Measurements from ENCODE around the gene ANKFY1.
"Not testable (repeated sequence)": the region's sequence is repeated elsewhere in the genome, so short reads cannot be mapped to it uniquely, and the experiment has no call there.

ANKFY1 gene

DNA sequence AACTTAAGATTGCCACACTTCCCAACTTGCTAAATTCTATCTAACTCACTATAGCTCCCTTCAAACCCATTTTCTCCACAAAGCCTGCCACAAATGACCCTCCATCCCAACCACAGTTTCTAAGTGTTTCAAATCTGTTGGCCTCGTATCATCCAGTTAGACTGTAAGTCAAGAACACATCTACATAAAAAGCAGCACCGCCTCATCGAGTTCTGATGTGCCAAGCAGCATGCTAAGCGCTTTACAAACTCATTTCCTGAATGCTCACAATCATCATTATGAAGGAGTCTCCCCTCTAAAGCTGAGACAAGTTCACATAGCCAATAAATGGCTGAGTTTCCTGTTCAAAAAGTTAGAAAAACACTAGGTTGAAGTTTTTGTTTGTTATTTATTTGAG, 9.2 kb upstream of the ANKFY1 start:
- CTCF ChIA-PET = no interaction called here
- H3K27me3 Mint-ChIP-seq = no peaks in the 10 kb centered on the region
- DNase-seq = no peak
- no peak overlapping the region for H3K27ac Mint-ChIP-seq
- no peaks in the 10 kb centered on the region for H3K9me3 Mint-ChIP-seq
- H3K4me3 Mint-ChIP-seq = no peak overlapping the region
- peaks cover 23% of the 10 kb centered on the region for H3K36me3 Mint-ChIP-seq
- H3K4me1 Mint-ChIP-seq = no peaks in the 10 kb centered on the region

DNA sequence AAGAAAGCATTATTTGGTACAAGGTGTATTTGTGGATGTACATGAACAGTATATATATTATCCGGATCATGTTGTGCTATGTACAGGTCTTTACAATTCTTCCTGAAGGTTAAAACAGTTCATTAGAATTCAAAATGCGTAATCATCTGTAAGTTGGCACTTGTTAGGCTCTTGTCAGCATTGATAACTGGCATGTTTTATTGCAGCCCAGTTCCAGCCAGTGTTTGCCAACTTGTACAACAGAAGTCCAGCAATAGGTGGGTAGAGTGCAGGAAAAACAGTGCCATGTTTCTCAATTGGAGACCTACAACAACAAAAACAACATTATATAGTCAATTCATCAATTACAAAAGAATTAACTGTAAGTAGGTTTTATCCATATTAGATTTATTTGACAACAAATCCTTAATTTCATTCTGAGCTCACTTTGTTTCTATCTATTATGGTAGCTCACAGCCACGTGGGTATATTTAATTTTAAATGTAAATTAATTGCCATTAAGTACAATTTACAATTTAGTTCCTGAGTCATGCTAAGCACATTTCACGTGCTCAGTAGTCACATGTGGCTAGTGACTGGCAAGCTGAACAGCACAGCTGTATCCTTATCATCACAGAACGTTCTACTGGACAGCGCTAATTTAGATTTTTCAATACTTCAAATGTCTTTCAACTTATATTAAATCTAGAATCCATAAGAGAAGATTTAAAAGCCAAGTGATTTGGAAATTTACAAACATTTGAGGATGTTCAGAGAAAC, 8.6 kb upstream of the ANKFY1 start:
- no peaks in the 10 kb centered on the region for H3K4me1 Mint-ChIP-seq
- no peaks in the 10 kb centered on the region for H3K27me3 Mint-ChIP-seq
- no peaks in the 10 kb centered on the region for H3K9me3 Mint-ChIP-seq
- peaks cover 26% of the 10 kb centered on the region for H3K36me3 Mint-ChIP-seq
- CTCF ChIA-PET = no interaction called here
- DNase-seq = no peak
- no peak overlapping the region for H3K27ac Mint-ChIP-seq
- H3K4me3 Mint-ChIP-seq = no peak overlapping the region

DNA sequence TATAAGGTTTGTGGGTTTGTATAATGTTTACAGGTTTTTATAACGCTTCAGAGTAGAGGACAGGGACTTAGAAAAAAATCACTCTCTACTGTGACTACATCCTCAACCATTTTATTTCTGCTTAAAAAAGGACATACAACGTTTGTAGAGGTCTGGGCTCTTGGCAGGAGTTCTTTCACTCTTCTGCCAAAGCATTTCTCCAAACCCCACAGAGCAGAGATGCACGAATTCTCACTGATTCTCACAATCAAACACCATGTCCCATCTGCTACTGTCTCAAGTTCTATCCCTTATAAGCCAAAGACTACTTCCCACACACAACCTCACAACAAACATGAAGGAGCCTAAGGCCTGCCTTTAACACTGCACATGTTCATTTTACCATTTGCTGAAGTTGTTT, 7.0 kb upstream of the ANKFY1 start:
- Mint-ChIP-seq H3K4me1 (no peaks in the 10 kb centered on the region), H3K27ac (no peak overlapping the region), H3K36me3 (peaks cover 25% of the 10 kb centered on the region), H3K27me3 (no peaks in the 10 kb centered on the region), H3K4me3 (no peak overlapping the region), H3K9me3 (no peaks in the 10 kb centered on the region)
- DNase-seq = no peak
- CTCF ChIA-PET = no interaction called here

- no peak for DNase-seq
- no peak overlapping the region for H3K27ac Mint-ChIP-seq
- CTCF ChIA-PET = no interaction called here
- peaks cover 3% of the 10 kb centered on the region for H3K4me1 Mint-ChIP-seq
- peaks cover 28% of the 10 kb centered on the region for H3K36me3 Mint-ChIP-seq
- no peaks in the 10 kb centered on the region for H3K9me3 Mint-ChIP-seq
- no peak overlapping the region for H3K4me3 Mint-ChIP-seq
- H3K27me3 Mint-ChIP-seq = no peaks in the 10 kb centered on the region
Observed at GRCh38 chr17:4269915-4270314, 6.1 kb upstream of the ANKFY1 start.

- Mint-ChIP-seq H3K4me1 (peaks cover 21% of the 10 kb centered on the region), H3K27me3 (no peaks in the 10 kb centered on the region), H3K27ac (no peak overlapping the region), H3K9me3 (no peaks in the 10 kb centered on the region), H3K36me3 (peaks cover 23% of the 10 kb centered on the region), H3K4me3 (no peak overlapping the region)
- CTCF ChIA-PET = interaction anchor here (1.0 kb wide), 1 partner anchor 12 kb away, joined by 3 read pairs; no protein-coding TSS in a partner anchor
- DNase-seq = no peak
Observed at GRCh38 chr17:4267402-4267801, 3.6 kb upstream of the ANKFY1 start.

GRCh38 chr17:4266550-4266949, 2.8 kb upstream of the ANKFY1 start:
- H3K4me1 Mint-ChIP-seq = peaks cover 30% of the 10 kb centered on the region
- no peak for DNase-seq
- CTCF ChIA-PET = no interaction called here
- H3K9me3 Mint-ChIP-seq = peaks cover 2% of the 10 kb centered on the region
- no peak overlapping the region for H3K4me3 Mint-ChIP-seq
- H3K27ac Mint-ChIP-seq = no peak overlapping the region
- peaks cover 28% of the 10 kb centered on the region for H3K36me3 Mint-ChIP-seq
- no peaks in the 10 kb centered on the region for H3K27me3 Mint-ChIP-seq

DNA sequence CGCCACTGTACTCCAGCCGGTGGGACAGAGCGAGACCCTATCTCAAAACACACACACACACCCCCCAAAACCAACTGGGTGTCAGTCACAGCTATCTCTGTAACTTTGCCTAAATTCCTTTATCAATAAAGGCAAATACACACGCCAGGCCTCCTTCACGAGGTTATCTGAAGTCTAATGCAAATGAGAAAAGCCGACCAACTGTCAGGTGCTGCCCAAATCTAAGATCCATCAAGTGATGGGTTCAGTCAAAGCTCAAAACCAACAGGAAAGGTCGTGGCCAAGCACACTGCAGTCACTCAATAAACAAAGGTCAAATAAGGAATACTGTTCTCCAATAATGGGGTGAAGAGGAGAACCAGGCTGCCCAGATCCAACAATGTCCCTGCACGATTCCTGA, 1.1 kb downstream of the ANKFY1 start:
- Mint-ChIP-seq H3K27me3 (no peaks in the 10 kb centered on the region), H3K4me1 (peaks cover 36% of the 10 kb centered on the region), H3K36me3 (peaks cover 37% of the 10 kb centered on the region), H3K4me3 (peak overlapping the region; percentile 90), H3K27ac (peak overlapping the region; percentile 83), H3K9me3 (peaks cover 15% of the 10 kb centered on the region)
- CTCF ChIA-PET = interaction anchor here (1.3 to 2.0 kb wide), 2 partner anchors 12 to 13 kb away, joined by 4 to 5 read pairs; no protein-coding TSS in a partner anchor
- DNase-seq = no peak

DNA sequence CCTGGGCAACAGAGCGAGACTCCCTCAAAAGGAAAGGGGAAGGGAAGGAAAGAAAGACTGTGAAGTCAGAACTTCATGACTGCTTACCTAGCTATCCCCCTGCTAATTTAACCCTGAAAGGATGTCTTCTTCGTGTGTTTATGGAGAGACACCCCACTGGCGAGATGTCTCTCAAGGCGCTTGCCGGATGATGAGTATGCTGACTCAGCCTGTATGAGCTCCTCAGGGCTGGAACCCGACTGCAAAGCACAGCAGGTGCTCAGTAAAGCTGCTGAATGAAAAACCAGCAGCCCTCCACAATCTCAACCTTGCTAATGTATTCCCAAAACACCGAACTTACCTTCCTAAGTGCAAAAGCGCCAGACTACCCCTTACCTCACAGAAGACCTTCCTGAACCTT, 2.3 kb downstream of the ANKFY1 start:
- DNase-seq = no peak
- Mint-ChIP-seq H3K4me3 (no peak overlapping the region), H3K36me3 (peaks cover 43% of the 10 kb centered on the region), H3K4me1 (peaks cover 40% of the 10 kb centered on the region), H3K27me3 (no peaks in the 10 kb centered on the region), H3K27ac (peak overlapping the region; percentile 68), H3K9me3 (peaks cover 17% of the 10 kb centered on the region)
- CTCF ChIA-PET = interaction anchor here (0.5 to 3.5 kb wide), 3 partner anchors 9 to 33 kb away, joined by 3 to 19 read pairs (median 5); no protein-coding TSS in a partner anchor

DNA sequence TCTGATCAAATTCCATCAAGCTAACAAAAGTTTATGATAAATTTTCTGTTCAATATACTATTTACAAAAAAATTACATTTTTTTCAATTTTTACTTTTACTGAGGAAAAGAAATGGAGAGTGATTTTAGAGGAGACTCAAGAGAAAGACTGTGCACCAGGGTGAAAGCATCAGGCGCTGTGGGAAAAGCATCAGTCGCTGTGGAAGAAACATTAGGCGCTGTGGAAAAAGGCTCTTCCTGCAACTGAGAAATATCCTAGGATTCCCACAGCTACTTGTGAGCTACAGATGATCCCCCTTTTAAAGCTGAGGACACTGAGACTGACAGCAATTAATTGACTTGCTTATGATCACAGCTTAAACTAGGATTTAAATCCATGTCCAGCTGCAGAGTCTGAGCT, 4.9 kb downstream of the ANKFY1 start:
- peaks cover 43% of the 10 kb centered on the region for H3K36me3 Mint-ChIP-seq
- no peaks in the 10 kb centered on the region for H3K27me3 Mint-ChIP-seq
- peaks cover 28% of the 10 kb centered on the region for H3K4me1 Mint-ChIP-seq
- no peak for DNase-seq
- CTCF ChIA-PET = interaction anchor here (1.8 to 3.5 kb wide), 2 partner anchors 9 to 12 kb away, joined by 4 to 19 read pairs; no protein-coding TSS in a partner anchor
- peaks cover 17% of the 10 kb centered on the region for H3K9me3 Mint-ChIP-seq
- no peak overlapping the region for H3K27ac Mint-ChIP-seq
- no peak overlapping the region for H3K4me3 Mint-ChIP-seq

- H3K4me3 Mint-ChIP-seq = no peak overlapping the region
- no peak overlapping the region for H3K27ac Mint-ChIP-seq
- H3K27me3 Mint-ChIP-seq = no peaks in the 10 kb centered on the region
- peaks cover 14% of the 10 kb centered on the region for H3K4me1 Mint-ChIP-seq
- CTCF ChIA-PET = no interaction called here
- peaks cover 39% of the 10 kb centered on the region for H3K36me3 Mint-ChIP-seq
- DNase-seq = no peak
- peaks cover 17% of the 10 kb centered on the region for H3K9me3 Mint-ChIP-seq
Observed at GRCh38 chr17:4256952-4257351, 6.8 kb downstream of the ANKFY1 start.

DNA sequence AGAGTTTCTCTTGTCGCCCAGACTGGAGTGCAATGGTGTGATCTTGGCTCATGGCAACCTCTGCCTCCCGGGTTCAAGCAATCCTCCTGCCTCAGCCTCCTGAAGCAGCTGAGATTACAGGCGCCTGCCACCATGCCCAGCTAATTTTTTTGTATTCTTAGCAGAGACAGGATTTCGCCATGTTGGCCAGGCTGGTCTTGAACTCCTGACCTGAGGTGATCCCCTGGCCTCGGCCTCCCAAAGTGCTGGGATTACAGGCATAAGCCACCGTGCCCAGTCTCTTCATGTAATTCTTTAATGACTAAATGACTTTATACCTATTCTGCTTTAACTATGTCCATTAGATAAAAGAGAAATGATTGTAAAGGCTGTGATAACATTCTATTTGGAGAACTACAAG, 8.5 kb downstream of the ANKFY1 start:
- not testable (repeated sequence) for H3K4me3 Mint-ChIP-seq, H3K27ac Mint-ChIP-seq, DNase-seq, H3K27me3 Mint-ChIP-seq
- H3K4me1 Mint-ChIP-seq = peaks cover 14% of the 10 kb centered on the region
- H3K9me3 Mint-ChIP-seq = peaks cover 15% of the 10 kb centered on the region
- CTCF ChIA-PET = interaction anchor here (0.6 to 1.0 kb wide), 2 partner anchors 12 to 370 kb away, joined by 3 read pairs; no protein-coding TSS in a partner anchor
- H3K36me3 Mint-ChIP-seq = peaks cover 25% of the 10 kb centered on the region

- H3K4me3 Mint-ChIP-seq = no peak overlapping the region
- peaks cover 25% of the 10 kb centered on the region for H3K4me1 Mint-ChIP-seq
- peaks cover 6% of the 10 kb centered on the region for H3K36me3 Mint-ChIP-seq
- no peaks in the 10 kb centered on the region for H3K9me3 Mint-ChIP-seq
- no peak overlapping the region for H3K27ac Mint-ChIP-seq
- CTCF ChIA-PET = interaction anchor here (1.5 to 2.3 kb wide), 4 partner anchors 9 to 12 kb away, joined by 4 to 19 read pairs (median 6); partner anchors contain the start of gene ANKFY1
- H3K27me3 Mint-ChIP-seq = no peaks in the 10 kb centered on the region
- DNase-seq = no peak
Observed at GRCh38 chr17:4250887-4251286, 12.9 kb downstream of the ANKFY1 start.

DNA sequence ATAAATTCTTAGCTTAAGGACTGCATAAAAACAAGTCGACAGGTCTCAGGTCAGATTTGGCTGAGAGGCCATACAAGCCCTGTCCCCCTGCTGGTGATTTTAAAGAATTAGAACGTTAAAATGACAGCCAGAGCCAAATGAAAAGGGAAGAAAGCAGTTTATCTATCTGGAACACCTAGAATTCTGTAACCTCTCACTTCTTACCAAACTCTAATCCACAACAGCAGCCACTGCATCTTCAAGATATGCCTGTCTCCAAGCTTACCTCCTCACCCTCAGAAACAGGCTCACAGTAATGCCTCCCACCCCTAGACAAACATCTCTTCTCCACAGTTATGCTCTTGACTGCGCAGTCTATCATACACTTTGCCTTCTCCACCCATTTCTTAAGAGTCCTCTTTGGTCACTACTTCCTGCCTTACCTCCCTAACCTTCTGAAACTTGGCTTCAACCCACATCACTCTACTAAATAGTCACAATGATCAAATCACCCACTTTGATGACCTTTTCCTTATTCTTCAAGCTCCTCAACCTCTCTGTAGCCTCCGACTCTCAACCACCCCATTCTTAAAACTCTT, 14.2 kb downstream of the ANKFY1 start:
- CTCF ChIA-PET = interaction anchor here (0.7 to 2.3 kb wide), 10 partner anchors 8 to 163 kb away, joined by 3 to 19 read pairs (median 6); partner anchors contain the start of gene ANKFY1
- Mint-ChIP-seq H3K27ac (no peak overlapping the region), H3K27me3 (no peaks in the 10 kb centered on the region), H3K36me3 (peaks cover 10% of the 10 kb centered on the region), H3K9me3 (no peaks in the 10 kb centered on the region), H3K4me1 (peaks cover 25% of the 10 kb centered on the region), H3K4me3 (no peak overlapping the region)
- no peak for DNase-seq

DNA sequence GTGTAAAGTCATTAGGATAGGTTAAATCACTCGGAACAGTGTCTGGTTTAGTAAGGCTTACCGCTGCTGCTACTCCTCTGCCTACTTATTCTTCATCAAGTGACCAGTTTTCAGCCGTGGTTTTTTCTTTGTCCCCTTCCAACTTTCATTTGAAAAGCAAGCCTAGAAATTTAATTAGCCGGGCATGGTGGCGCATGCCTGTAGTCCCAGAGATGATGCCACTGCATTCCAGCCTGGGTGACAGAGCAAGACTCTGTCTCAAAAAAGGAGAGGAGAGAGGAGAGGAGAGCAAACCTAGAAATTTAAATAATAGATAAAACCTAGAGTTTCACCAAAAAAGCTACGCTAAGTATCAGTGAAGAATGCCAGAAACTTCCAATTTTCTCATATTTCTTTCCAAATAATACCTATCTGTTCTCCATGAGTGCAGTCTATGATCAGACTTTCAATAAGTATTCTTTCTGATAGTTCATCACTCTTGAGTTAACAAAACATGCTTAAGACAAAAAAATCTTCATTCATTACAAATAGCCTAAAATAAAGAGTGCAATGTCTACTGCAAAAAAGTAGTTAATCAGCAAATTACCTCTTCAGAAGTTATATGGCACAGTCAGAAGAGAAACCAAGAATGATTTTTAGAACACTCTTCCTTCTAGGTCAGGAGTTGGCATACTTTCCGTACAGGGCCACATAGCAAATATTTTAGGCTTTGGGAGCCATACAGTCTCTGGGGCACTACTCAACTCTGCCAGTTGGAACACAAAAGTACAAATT, 15.1 kb downstream of the ANKFY1 start:
- CTCF ChIA-PET = interaction anchor here (0.7 to 2.3 kb wide), 10 partner anchors 8 to 616 kb away, joined by 3 to 19 read pairs (median 4); no protein-coding TSS in a partner anchor
- Mint-ChIP-seq H3K27ac (no peak overlapping the region), H3K36me3 (peaks cover 10% of the 10 kb centered on the region), H3K4me1 (peaks cover 25% of the 10 kb centered on the region), H3K4me3 (no peak overlapping the region), H3K9me3 (no peaks in the 10 kb centered on the region), H3K27me3 (no peaks in the 10 kb centered on the region)
- no peak for DNase-seq

Measured in activated naive CD4-positive, alpha-beta T cell treated with anti-CD3 and anti-CD28 coated beads, Interleukin-2, amount 10 ng/mL, durations not matched to agents 7 days and 5 days (primary cell).